NCI-H446 (cell line): ENCODE measurements around the gene HMGN1.

ENCODE experiments used
- DNase-seq, 2 experiments: peaks; one replicate each; lab custom pipeline; 2025; lab: John Stamatoyannopoulos, UW

The HMGN1 gene

GRCh38 chr21:39367783-39368182 is 18.9 kb upstream of the HMGN1 start:
- DNase-seq, result no peak

GRCh38 chr21:39366563-39366962 is 17.7 kb upstream of the HMGN1 start:
- no peak for DNase-seq

GRCh38 chr21:39364949-39365348 is 16.1 kb upstream of the HMGN1 start:
- DNase-seq, result no peak

- DNase-seq, result no peak
Measured at GRCh38 chr21:39363607-39364555, 15.0 kb upstream of the HMGN1 start.

- no peak for DNase-seq
Measured at GRCh38 chr21:39362733-39363132, 13.8 kb upstream of the HMGN1 start.

DNA sequence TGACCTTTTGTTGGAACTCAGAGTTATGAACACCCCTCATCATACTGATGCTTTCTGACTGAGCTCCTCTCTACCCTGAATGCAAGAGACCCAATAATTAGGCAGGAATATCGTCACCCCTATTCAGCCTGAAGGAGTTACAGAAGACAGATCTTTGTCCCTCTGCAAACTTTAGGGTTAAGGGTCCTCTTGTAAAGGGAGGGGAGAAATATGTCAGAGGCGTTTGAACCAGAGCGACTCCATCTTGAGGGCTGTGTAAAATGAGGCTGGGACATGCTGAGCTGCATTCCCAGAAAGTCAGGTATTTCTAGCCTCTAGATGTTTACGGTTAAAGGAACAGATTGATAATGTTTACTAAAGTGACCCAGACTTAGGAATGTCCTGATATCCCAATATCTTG is 10.5 kb upstream of the HMGN1 start:
- DNase-seq, result no peak

- no peak for DNase-seq
Measured at GRCh38 chr21:39353295-39353694, 4.4 kb upstream of the HMGN1 start.

GRCh38 chr21:39350094-39351005 is 1.5 kb upstream of the HMGN1 start:
- no peak for DNase-seq

DNA sequence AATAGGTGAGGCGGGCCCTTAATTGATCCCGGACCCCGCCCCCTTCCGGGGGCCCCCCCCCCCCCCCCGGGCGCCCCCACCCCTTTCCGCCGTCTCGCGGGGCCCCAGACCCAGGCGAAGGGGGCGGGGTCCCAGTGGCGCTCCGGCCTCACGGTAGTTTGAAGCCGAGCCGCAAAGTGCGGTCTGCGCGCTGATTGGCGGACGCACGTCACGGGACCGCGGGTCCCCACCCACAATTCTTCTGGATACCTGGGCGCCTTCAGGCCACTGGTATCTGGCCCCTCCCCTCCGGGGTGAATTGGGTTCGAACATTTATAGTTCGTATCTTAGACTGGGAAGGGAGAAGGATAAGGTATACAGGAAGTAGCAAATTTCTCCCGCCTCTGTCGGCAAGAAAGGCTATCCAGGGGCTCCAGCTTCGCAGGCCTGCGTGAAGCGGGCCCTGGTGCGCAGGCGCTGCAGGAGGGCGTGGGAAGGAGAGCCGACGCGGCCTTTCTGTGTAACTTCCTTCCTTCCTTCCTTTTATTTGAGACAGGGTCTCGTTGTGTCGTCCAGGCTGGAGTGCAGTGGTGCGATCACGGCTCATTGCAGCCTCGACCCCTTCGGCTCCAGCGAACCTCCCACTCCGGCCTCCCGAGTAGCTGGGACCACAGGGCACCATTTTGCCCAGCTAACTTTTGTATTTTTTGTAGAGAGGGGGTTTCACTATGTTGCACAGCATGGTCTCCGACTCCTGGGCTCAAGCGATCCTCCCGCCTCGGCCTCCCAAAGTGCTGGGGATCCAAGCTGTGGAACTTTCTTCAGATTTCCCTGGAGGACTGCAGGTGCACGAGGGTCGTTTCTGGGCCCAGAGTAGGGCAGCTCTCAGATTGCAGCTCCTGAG is 564 bp upstream of the HMGN1 start:
- peak; percentile 95 to 99 for DNase-seq

- DNase-seq, result peak in 1 of 2 experiments; percentile 10
Measured at GRCh38 chr21:39348040-39348354, 891 bp downstream of the HMGN1 start.

DNA sequence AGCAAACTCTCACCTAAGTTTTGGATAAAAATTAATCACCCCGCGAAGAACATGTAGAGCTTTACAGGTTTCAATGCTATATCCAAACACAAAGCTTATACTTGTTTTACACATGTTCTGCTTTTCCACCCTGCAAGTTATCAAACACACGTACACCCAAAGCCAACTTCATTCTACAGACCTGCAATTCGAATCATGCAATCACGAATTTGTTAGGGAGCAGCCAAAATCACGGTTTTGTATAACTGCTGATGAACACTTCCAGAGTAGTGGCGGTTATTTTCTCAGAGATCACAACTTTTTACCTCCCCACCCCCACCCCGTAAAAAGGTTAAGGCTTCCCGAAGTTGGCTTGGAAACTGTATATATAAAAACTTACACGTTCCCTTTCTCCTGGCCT is 1.4 kb downstream of the HMGN1 start:
- DNase-seq, result no peak

GRCh38 chr21:39346671-39347331 is 2.1 kb downstream of the HMGN1 start:
- no peak for DNase-seq

- no peak for DNase-seq
Measured at GRCh38 chr21:39346206-39346605, 2.7 kb downstream of the HMGN1 start.

DNA sequence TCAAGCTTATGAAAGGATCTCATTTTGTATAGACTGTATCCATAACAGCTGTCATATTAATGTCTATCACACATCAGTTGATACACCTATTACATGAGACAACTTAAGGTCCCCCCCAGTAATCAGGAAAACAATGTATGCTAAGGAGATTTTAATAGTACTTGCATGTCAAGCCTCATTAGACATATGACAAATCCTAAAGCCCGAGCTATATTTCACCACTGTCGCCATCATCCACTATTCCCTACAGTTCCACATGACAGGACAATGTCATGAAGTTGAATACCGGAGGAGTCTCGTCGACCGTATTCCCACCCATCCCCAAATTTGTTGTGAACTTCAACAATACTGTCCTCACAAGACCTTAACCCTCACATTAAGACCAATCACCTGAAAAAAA is 3.4 kb downstream of the HMGN1 start:
- DNase-seq, result no peak

GRCh38 chr21:39344848-39345247 is 4.0 kb downstream of the HMGN1 start:
- DNase-seq, result no peak

- DNase-seq, result no peak
Measured at GRCh38 chr21:39341249-39341923, 7.5 kb downstream of the HMGN1 start.

DNA sequence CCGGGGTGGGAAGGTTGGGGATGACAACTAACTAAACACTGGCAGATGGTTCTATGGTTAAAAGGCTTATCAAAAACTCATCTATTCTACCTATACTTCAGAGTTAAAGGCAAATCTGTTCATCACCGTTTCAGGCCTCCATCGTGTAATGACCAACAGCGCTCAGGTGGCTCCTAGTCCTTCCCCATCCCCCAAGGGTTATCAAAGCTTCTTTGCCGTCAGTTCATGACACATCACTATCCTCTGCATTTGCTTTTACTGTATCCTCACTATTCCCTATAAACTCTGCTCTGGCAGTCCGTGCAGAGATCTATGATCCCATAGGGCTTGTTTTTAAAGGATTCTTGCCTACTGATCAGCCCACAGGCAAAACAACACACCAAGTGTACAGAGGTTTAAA is 8.2 kb downstream of the HMGN1 start:
- no peak for DNase-seq

GRCh38 chr21:39339231-39339630 is 9.7 kb downstream of the HMGN1 start:
- no peak for DNase-seq

GRCh38 chr21:39336457-39337008 is 12.4 kb downstream of the HMGN1 start:
- no peak for DNase-seq

DNA sequence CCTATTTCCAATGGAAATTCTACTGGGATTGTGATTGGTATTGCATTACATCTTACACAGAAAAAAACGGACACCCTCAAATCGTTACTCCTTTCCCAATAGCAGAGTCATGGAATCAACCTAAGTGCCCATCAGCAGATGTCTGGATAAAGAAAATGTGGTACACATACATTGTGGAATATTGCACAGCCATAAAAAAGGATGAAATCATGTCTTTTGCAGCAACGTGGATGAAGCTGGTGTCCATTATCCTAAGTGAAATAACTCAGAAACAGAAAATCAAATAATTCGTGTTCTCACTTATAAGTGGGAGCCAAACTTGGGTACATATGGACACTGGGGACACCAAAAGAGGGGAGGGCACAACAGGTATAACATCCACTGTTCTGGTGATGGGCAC is 14.3 kb downstream of the HMGN1 start:
- DNase-seq, result no peak

DNA sequence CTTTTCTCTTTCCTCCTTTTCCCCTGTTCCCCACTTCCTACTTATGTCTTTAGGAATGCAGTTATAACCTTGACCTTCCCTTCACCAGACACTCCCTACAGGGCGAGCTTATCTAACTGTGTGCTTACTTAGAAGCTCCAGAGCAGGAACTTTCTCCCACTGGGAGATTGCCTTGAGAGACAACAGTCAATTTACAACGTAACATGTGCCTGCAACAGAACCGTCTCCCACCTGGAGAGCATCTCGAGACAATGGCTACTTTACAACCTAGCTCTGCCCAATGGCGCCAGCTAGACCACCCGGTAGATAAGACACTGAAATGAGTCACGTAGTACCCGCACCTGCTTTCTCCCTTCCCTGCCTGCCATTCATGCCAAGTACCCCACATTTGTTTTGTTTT is 16.7 kb downstream of the HMGN1 start:
- no peak for DNase-seq
